HUDEP-2 (cell line): ENCODE measurements around the gene PDHB.
A peak's percentile ranks its signal among the peaks of the same experiment; 100 is the strongest.

Source experiments
- DNase-seq, 76 experiments: peaks; one replicate each; lab custom pipeline; 2025; ENCODE audit not compliant: unreplicated experiment in 76 of 76; lab: John Stamatoyannopoulos, UW

PDHB gene

GRCh38 chr3:58433400-58434167, at the start of gene PDHB:
Gene PDHB (minus strand): TSS chr3:58433832. CDS start chr3:58433809, 23 bp downstream.
- DNase-seq: peak; percentile 28 to 94 (median 86)

- no peak for DNase-seq
Observed at GRCh38 chr3:58482917-58483636, 49.4 kb upstream of the PDHB start.

- DNase-seq: no peak
Observed at GRCh38 chr3:58480309-58480708, 46.7 kb upstream of the PDHB start.

- DNase-seq: no peak
Observed at GRCh38 chr3:58478781-58479180, 45.1 kb upstream of the PDHB start.

- DNase-seq: no peak
Observed at GRCh38 chr3:58474967-58475578, 41.4 kb upstream of the PDHB start.

GRCh38 chr3:58474348-58474911, 40.8 kb upstream of the PDHB start:
- no peak for DNase-seq

- no peak for DNase-seq
Observed at GRCh38 chr3:58473275-58473674, 39.6 kb upstream of the PDHB start.

GRCh38 chr3:58471025-58471887, 37.6 kb upstream of the PDHB start:
- no peak for DNase-seq

- DNase-seq: no peak
Observed at GRCh38 chr3:58470363-58471024, 36.9 kb upstream of the PDHB start.

- no peak for DNase-seq
Observed at GRCh38 chr3:58469096-58469495, 35.5 kb upstream of the PDHB start.

- no peak for DNase-seq
Observed at GRCh38 chr3:58466899-58467563, 33.4 kb upstream of the PDHB start.

GRCh38 chr3:58464866-58465265, 31.2 kb upstream of the PDHB start:
- no peak for DNase-seq

GRCh38 chr3:58463942-58464271, 30.3 kb upstream of the PDHB start:
- DNase-seq: no peak

GRCh38 chr3:58463181-58463941, 29.7 kb upstream of the PDHB start:
- DNase-seq: peak in 65 of 76 experiments; percentile 3 to 72 (median 43)

- DNase-seq: no peak
Observed at GRCh38 chr3:58462829-58463180, 29.2 kb upstream of the PDHB start.

- DNase-seq: no peak
Observed at GRCh38 chr3:58459160-58459559, 25.5 kb upstream of the PDHB start.

GRCh38 chr3:58452176-58452575, 18.5 kb upstream of the PDHB start:
- no peak for DNase-seq

GRCh38 chr3:58441514-58442450, 8.2 kb upstream of the PDHB start:
- DNase-seq: no peak
